GM18511 (cell line): Measurements from ENCODE around the gene CEP170B.
"Not testable (repeated sequence)": the region's sequence is repeated elsewhere in the genome, so short reads cannot be mapped to it uniquely, and the experiment has no call there.

Experiments
- ATAC-seq: cut with Tn5 transposase; IDR thresholded peaks from one replicate; pipeline ENCODE4 v1.9.1; 2021; ENCODE audit warnings: mild to moderate bottlenecking, moderate library complexity; ENCODE audit not compliant: unreplicated experiment

Gene CEP170B

GRCh38 chr14:104865081-104865630, at the start of gene CEP170B:
CEP170B (plus strand) TSS chr14:104865268; CDS start chr14:104868451, 3,183 bp downstream.
- no peak for ATAC-seq

GRCh38 chr14:104816616-104816884, 48.5 kb upstream of the CEP170B start:
- no peak for ATAC-seq

GRCh38 chr14:104817930-104818713, 46.9 kb upstream of the CEP170B start:
- ATAC-seq, result no peak

GRCh38 chr14:104818714-104819161, 46.3 kb upstream of the CEP170B start:
- no peak for ATAC-seq

- ATAC-seq, result no peak
Observed at GRCh38 chr14:104819361-104819781, 45.7 kb upstream of the CEP170B start.

GRCh38 chr14:104820669-104821228, 44.3 kb upstream of the CEP170B start:
- ATAC-seq, result no peak

GRCh38 chr14:104821229-104821945, 43.7 kb upstream of the CEP170B start:
- no peak for ATAC-seq

- no peak for ATAC-seq
Observed at GRCh38 chr14:104821971-104822608, 43.0 kb upstream of the CEP170B start.

- ATAC-seq, result no peak
Observed at GRCh38 chr14:104822821-104823615, 42.0 kb upstream of the CEP170B start.

- ATAC-seq, result no peak
Observed at GRCh38 chr14:104824353-104824997, 40.6 kb upstream of the CEP170B start.

- peak; percentile 72 for ATAC-seq
Observed at GRCh38 chr14:104826189-104826860, 38.7 kb upstream of the CEP170B start.

- no peak for ATAC-seq
Observed at GRCh38 chr14:104826861-104827176, 38.2 kb upstream of the CEP170B start.

- no peak for ATAC-seq
Observed at GRCh38 chr14:104827177-104828055, 37.7 kb upstream of the CEP170B start.

- no peak for ATAC-seq
Observed at GRCh38 chr14:104830781-104831180, 34.3 kb upstream of the CEP170B start.

GRCh38 chr14:104836171-104836935, 28.7 kb upstream of the CEP170B start:
- ATAC-seq, result not testable (repeated sequence)

- no peak for ATAC-seq
Observed at GRCh38 chr14:104841730-104842129, 23.3 kb upstream of the CEP170B start.

- no peak for ATAC-seq
Observed at GRCh38 chr14:104843006-104843405, 22.1 kb upstream of the CEP170B start.
